ENCODE results near the gene HTR2A.

GRCh38 chr13:46884531-46884930, 12.3 kb downstream of the HTR2A start:
- no peak for TF ChIP-seq CTCF (IDR thresholded peaks at IDR 0.05; ENCODE audit: insufficient read depth, low read depth, low read length)
- TF ChIP-seq EZH2 (IDR thresholded peaks at IDR 0.05; ENCODE audit: insufficient read depth, low read length), result no peak
